HG03342 (cell line): ENCODE data around the gene SAG.

Source experiments
- ATAC-seq: cut with Tn5 transposase; IDR thresholded peaks from one replicate; pipeline ENCODE4 v1.9.1; 2021; ENCODE audit warnings: mild to moderate bottlenecking, moderate library complexity; ENCODE audit not compliant: unreplicated experiment

SAG gene

GRCh38 chr2:233287871-233288270 lies 19.7 kb upstream of the SAG start:
- no peak for ATAC-seq

- no peak for ATAC-seq
Measured at GRCh38 chr2:233288663-233289062, 19.0 kb upstream of the SAG start.

GRCh38 chr2:233289648-233290047 lies 18.0 kb upstream of the SAG start:
- no peak for ATAC-seq

GRCh38 chr2:233290051-233290845 lies 17.4 kb upstream of the SAG start:
- ATAC-seq = no peak

GRCh38 chr2:233295891-233296290 lies 11.7 kb upstream of the SAG start:
- ATAC-seq = no peak

GRCh38 chr2:233297076-233297475 lies 10.5 kb upstream of the SAG start:
- no peak for ATAC-seq

- ATAC-seq = no peak
Measured at GRCh38 chr2:233300401-233300800, 7.2 kb upstream of the SAG start.

GRCh38 chr2:233301248-233301647 lies 6.4 kb upstream of the SAG start:
- no peak for ATAC-seq

GRCh38 chr2:233301811-233302210 lies 5.8 kb upstream of the SAG start:
- ATAC-seq = no peak

- ATAC-seq = no peak
Measured at GRCh38 chr2:233303252-233303651, 4.4 kb upstream of the SAG start.

- ATAC-seq = no peak
Measured at GRCh38 chr2:233311241-233311926, 3.8 kb downstream of the SAG start.

- ATAC-seq = no peak
Measured at GRCh38 chr2:233312874-233313273, 5.3 kb downstream of the SAG start.

GRCh38 chr2:233314180-233314925 lies 6.7 kb downstream of the SAG start:
- no peak for ATAC-seq

GRCh38 chr2:233317196-233317943 lies 9.8 kb downstream of the SAG start:
- ATAC-seq = no peak

- no peak for ATAC-seq
Measured at GRCh38 chr2:233319256-233319655, 11.6 kb downstream of the SAG start.

- no peak for ATAC-seq
Measured at GRCh38 chr2:233320470-233320869, 12.9 kb downstream of the SAG start.

GRCh38 chr2:233321166-233321565 lies 13.6 kb downstream of the SAG start:
- ATAC-seq = no peak

- no peak for ATAC-seq
Measured at GRCh38 chr2:233323851-233324250, 16.2 kb downstream of the SAG start.

- ATAC-seq = no peak
Measured at GRCh38 chr2:233325256-233325655, 17.6 kb downstream of the SAG start.

GRCh38 chr2:233325814-233326213 lies 18.2 kb downstream of the SAG start:
- no peak for ATAC-seq

- ATAC-seq = no peak
Measured at GRCh38 chr2:233326500-233326899, 18.9 kb downstream of the SAG start.
